Subcutaneous adipose tissue (tissue), 4 donors: ENCODE measurements around the gene DHRS2. TPM values are rescaled to one million over a fixed set of nuclear protein-coding genes. Genes with fewer than 3 reads are reported as not detected.

ENCODE experiments used
- total RNA-seq, 4 donors: library from RNA; depleted of rRNA; stranded (reverse); fragments of >200 nt; gene quantifications; one replicate each; pipeline ENCODE4 v1.1.0, GENCODE V29; 2016
- TF ChIP-seq, protein P1 (sequence below): fragments of 450-650 bp; IDR thresholded peaks from one replicate; pipeline ENCODE4 v1.5.1; 2016; ENCODE audit warnings: low read depth, mild to moderate bottlenecking, control low read depth, antibody characterized with exemption, moderate library complexity

DHRS2 gene
- total RNA-seq, 4 donors from 2014 or later = not detected

DNA sequence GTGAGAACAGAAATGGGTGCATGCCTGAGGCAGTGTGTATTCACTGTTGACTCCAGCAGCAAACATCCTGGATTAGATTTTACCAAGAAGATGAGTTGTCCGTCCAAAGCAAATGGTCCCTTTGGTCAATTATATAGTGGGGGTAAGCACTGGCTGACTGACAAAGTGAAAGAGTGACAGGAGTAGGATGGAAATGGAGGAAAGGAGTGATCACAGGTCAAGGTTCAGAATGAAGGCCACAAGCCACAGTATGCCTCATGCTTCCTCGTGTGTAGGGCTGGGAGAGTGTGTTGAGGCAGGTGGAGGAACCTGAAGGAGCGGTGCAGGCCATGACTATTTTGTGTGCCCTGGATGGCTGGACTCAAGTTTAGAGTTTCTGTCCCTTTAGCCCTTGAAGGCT, 14.3 kb downstream of the DHRS2 start:
- TF ChIP-seq, protein P1, sequence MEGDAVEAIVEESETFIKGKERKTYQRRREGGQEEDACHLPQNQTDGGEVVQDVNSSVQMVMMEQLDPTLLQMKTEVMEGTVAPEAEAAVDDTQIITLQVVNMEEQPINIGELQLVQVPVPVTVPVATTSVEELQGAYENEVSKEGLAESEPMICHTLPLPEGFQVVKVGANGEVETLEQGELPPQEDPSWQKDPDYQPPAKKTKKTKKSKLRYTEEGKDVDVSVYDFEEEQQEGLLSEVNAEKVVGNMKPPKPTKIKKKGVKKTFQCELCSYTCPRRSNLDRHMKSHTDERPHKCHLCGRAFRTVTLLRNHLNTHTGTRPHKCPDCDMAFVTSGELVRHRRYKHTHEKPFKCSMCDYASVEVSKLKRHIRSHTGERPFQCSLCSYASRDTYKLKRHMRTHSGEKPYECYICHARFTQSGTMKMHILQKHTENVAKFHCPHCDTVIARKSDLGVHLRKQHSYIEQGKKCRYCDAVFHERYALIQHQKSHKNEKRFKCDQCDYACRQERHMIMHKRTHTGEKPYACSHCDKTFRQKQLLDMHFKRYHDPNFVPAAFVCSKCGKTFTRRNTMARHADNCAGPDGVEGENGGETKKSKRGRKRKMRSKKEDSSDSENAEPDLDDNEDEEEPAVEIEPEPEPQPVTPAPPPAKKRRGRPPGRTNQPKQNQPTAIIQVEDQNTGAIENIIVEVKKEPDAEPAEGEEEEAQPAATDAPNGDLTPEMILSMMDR = no peak

DNA sequence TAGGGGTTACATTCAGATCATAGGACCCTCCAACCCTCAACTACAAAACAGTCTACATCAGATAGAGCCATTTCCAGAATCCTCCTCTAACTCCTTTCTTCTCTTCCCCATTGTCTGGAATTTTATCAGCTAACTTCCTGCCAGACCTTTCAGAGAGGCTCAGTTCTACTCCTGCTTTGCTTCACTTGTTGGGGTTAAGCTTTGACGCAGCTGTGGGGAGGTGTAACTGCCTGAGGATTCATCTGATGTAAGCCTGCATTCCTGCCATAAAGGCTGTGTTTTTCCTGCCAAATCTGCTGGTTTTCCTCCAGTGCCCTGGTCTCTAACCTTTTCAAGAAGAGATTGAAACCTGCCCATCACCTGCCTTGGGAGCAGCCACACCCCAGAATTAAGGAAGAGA, 16.9 kb downstream of the DHRS2 start:
- TF ChIP-seq, protein P1 = no peak

DNA sequence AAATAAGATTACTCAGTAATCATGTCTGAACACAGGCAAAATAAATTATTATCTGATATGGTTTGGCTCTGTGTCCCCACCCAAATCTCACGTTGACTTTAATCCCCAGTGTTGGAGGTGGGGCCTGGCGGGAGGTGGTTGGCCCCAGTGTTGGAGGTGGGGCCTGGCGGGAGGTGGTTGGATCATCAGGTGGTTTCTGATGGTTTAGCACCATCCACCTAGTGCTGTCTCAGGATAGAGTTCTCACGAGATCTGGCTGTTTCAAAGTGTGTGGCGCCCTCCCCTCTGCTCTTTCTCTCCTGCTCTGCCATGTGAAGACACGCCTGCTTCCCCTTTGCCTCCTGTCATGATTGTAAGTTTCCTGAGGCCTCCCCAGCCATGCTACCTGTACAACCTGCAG, 18.1 kb downstream of the DHRS2 start:
- TF ChIP-seq, protein P1 = no peak

DNA sequence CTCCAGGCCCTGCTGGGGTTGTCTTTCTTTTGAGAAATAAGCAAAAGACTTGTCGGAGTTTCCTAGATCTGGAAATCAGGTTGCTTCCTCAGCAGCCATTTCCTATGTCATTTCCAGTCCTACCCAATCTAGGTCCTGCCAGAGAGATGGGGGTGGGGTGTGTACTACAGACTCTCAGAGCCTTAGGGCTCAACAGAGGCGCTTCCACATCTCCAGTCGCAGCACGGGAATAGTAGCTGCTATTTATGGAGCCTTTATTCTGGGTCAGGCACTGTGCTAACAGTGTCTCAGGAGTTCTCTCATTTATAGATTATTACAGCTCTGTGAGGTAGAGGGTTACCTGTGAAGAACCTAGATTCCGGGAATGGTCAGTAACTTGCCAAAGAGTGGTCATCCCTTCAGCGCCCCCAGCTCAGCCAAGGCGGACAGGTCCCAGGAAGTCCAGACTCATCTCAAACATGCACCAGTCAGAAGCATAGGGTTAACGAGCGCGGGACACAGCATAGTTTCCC, 21.9 kb downstream of the DHRS2 start:
- TF ChIP-seq, protein P1 = no peak

DNA sequence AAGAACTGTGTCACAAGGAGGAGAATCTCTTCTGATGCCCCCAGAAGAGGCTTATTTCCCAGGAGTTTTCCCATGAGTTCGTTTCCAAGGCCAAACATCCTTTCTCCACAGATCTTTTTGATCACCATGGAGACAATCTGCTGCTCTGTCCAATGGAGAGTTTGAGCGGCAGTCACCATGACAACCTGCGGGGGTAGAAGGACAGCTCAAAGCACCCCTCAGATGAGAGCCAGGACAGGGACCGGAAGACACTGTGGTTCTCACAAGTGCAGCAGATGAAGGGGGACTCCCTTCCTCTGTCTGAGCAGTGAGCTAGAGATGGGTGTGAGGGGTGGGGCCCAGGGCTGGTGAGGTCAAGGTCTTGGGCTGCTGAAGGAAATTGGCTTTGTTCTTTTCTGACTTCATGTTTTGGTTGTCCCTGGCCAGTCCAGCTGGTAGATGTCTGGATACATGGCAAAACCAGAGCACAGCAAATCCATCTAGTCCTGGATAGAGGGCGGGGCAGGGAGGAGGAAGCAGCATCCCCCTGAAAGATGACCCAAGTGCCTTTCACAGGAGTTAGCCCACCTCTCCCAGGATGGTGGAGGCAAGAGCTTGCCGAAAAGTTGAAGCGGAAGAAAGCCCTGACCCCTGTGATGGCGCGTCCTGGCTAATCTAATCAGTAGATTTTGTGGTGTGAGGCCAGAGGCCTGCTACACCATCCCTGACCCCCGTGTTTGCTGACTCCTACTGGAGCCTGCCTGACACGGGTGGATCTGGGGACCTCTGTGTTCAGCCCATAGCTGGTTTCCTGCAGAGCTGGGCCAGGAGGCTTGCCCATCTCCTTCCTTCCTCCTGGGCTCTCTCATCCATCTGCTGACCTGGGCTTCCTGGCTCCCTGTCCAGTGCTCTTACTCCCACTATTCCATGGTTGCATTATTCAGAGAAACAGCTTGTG, 24.4 kb downstream of the DHRS2 start:
- TF ChIP-seq, protein P1 = no peak

DNA sequence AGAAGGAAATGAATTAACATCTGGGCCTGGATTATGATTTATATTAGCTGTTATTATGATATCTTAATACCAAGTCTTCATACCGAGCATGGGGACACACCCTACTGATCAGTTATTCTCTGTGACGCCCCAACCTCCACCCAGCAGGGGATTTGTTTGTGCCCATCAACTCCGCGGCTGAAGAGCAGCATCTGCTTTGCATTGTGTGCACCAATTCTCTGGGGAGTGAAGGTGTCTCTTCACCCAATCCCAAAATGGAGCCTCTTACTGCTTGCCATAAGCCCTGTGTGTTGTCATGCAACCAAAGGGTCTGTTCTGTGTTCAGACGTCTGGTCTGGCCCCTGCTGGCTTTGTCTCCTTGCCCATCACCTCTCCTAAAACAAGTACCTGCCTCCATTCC, 25.4 kb downstream of the DHRS2 start:
- TF ChIP-seq, protein P1 = no peak

DNA sequence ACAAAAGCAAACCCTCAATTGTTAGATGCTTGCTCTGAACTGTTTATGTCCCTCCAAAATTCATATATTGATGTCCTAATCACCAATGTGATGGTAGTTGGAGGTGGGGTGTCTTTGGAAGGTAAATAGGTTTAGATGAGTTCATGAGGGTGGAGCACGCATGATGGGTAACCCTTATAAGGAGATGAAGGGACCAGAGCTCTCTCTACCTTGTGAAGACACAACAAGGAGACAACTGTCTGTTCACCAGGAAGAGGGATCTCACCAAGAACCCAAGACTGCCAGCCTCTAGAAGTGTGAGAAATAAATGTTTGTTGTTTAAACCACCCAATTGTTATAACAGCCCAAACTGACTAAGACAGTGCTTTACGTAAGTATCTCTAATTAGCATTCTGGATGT, 27.0 kb downstream of the DHRS2 start:
- TF ChIP-seq, protein P1 = no peak
